Activated CD4-positive, alpha-beta T cell treated with anti-CD3 and anti-CD28 coated beads, Interleukin-2, amount 50 U/mL, for 1 hour (primary cell): ENCODE results near the gene DHRSX.
"Not testable (repeated sequence)": the region's sequence is repeated elsewhere in the genome, so short reads cannot be mapped to it uniquely, and the experiment has no call there.

Experiments
- DNase-seq: peaks from one replicate; pipeline ENCODE4 v3.0.0-alpha.2; 2020

The DHRSX gene

GRCh38 chrX:2345562-2345961 is 155.2 kb downstream of the DHRSX start:
- no peak for DNase-seq

GRCh38 chrX:2343413-2343812 is 157.4 kb downstream of the DHRSX start:
- DNase-seq, result no peak

- no peak for DNase-seq
Measured at GRCh38 chrX:2342874-2343273, 157.9 kb downstream of the DHRSX start.

- DNase-seq, result no peak
Measured at GRCh38 chrX:2342281-2342688, 158.5 kb downstream of the DHRSX start.

GRCh38 chrX:2340991-2341390 is 159.8 kb downstream of the DHRSX start:
- no peak for DNase-seq

- DNase-seq, result no peak
Measured at GRCh38 chrX:2336181-2336580, 164.6 kb downstream of the DHRSX start.

GRCh38 chrX:2334237-2334636 is 166.5 kb downstream of the DHRSX start:
- DNase-seq, result no peak

GRCh38 chrX:2332252-2332651 is 168.5 kb downstream of the DHRSX start:
- DNase-seq, result no peak

- DNase-seq, result no peak
Measured at GRCh38 chrX:2330910-2331309, 169.9 kb downstream of the DHRSX start.

- DNase-seq, result no peak
Measured at GRCh38 chrX:2330487-2330886, 170.3 kb downstream of the DHRSX start.

GRCh38 chrX:2327423-2327822 is 173.4 kb downstream of the DHRSX start:
- DNase-seq, result no peak

GRCh38 chrX:2325076-2325784 is 175.5 kb downstream of the DHRSX start:
- DNase-seq, result peak; percentile 6

- DNase-seq, result no peak
Measured at GRCh38 chrX:2324151-2324550, 176.6 kb downstream of the DHRSX start.

GRCh38 chrX:2321411-2321810 is 179.4 kb downstream of the DHRSX start:
- no peak for DNase-seq

- DNase-seq, result no peak
Measured at GRCh38 chrX:2320580-2321327, 180.0 kb downstream of the DHRSX start.

- DNase-seq, result no peak
Measured at GRCh38 chrX:2320089-2320488, 180.7 kb downstream of the DHRSX start.

- DNase-seq, result no peak
Measured at GRCh38 chrX:2318371-2318770, 182.4 kb downstream of the DHRSX start.

- no peak for DNase-seq
Measured at GRCh38 chrX:2317527-2318055, 183.2 kb downstream of the DHRSX start.

GRCh38 chrX:2316534-2316933 is 184.2 kb downstream of the DHRSX start:
- DNase-seq, result no peak

- no peak for DNase-seq
Measured at GRCh38 chrX:2315434-2315833, 185.3 kb downstream of the DHRSX start.

GRCh38 chrX:2314831-2315365 is 185.9 kb downstream of the DHRSX start:
- no peak for DNase-seq

- DNase-seq, result no peak
Measured at GRCh38 chrX:2313864-2314640, 186.7 kb downstream of the DHRSX start.

- DNase-seq, result not testable (repeated sequence)
Measured at GRCh38 chrX:2312061-2312591, 188.7 kb downstream of the DHRSX start.
